ENCODE results near the gene FGF14. TPM values are rescaled to one million over a fixed set of nuclear protein-coding genes. Genes with fewer than 3 reads are reported as not detected.

Gene FGF14
- total and polyA plus RNA-seq, 7 experiments from 2014 or later: not detected

GRCh38 chr13:101751488-101751887, 650.4 kb downstream of the FGF14 start:
- CTCF ChIA-PET: interaction anchor here (0.7 kb wide), 1 partner anchor 235 kb away, joined by 3 read pairs; no protein-coding TSS in a partner anchor
- Mint-ChIP-seq H3K4me1 (no peaks in the 10 kb centered on the region), H3K36me3 (no peaks in the 10 kb centered on the region)

GRCh38 chr13:101749584-101749983, 652.3 kb downstream of the FGF14 start:
- no peak overlapping the region for H3K4me3 Mint-ChIP-seq
- H3K4me3 ChIP-seq (ENCODE audit: low read length): no peak overlapping the region
- H3K36me3 ChIP-seq (ENCODE audit: control insufficient read depth in 2 of 3, insufficient read depth in 3 of 3, low read length in 3 of 3): no peaks in the 10 kb centered on the region
- no peaks in the 10 kb centered on the region for H3K4me1 ChIP-seq (ENCODE audit: control insufficient read depth in 2 of 2, insufficient read depth in 2 of 2, low read length in 2 of 2)
- peaks cover 2 to 36% (median 28%) of the 10 kb centered on the region in 5 donors for H3K27me3 Mint-ChIP-seq
- H3K27ac Mint-ChIP-seq: no peak overlapping the region
- POLR2A ChIA-PET: no interaction called here
- no peaks in the 10 kb centered on the region for H3K4me1 Mint-ChIP-seq
- DNase-seq (no peak), ATAC-seq (no peak)
- H3K27ac ChIP-seq (ENCODE audit: low read depth, low read length): no peak overlapping the region
- intact Hi-C loops (cut with micrococcal nuclease): no loop called here
- no peaks in the 10 kb centered on the region for H3K27me3 ChIP-seq (ENCODE audit: control insufficient read depth in 2 of 2, insufficient read depth in 2 of 2, low read length in 2 of 2)
- no peaks in the 10 kb centered on the region for H3K36me3 Mint-ChIP-seq
- no peaks in the 10 kb centered on the region for H3K9me3 ChIP-seq (ENCODE audit: control insufficient read depth in 2 of 3, low read length in 3 of 3)
- no peaks in the 10 kb centered on the region for H3K9me3 Mint-ChIP-seq
- CTCF ChIA-PET: no interaction called here

More at GRCh38 chr13:101751488-101751887, 650.4 kb downstream of the FGF14 start:
- Histone ChIP-seq H3K36me3 (ENCODE audit: control insufficient read depth in 2 of 3, insufficient read depth in 3 of 3, low read length in 3 of 3) (no peaks in the 10 kb centered on the region), H3K9me3 (ENCODE audit: control insufficient read depth in 2 of 3, low read length in 3 of 3) (no peaks in the 10 kb centered on the region), H3K4me1 (ENCODE audit: control insufficient read depth in 2 of 2, insufficient read depth in 2 of 2, low read length in 2 of 2) (no peaks in the 10 kb centered on the region), H3K27ac (ENCODE audit: low read depth, low read length) (no peak overlapping the region), H3K4me3 (ENCODE audit: low read length) (no peak overlapping the region), H3K27me3 (ENCODE audit: control insufficient read depth in 2 of 2, insufficient read depth in 2 of 2, low read length in 2 of 2) (no peaks in the 10 kb centered on the region)
- intact Hi-C loops (cut with micrococcal nuclease): no loop called here
- H3K4me3 Mint-ChIP-seq: no peak overlapping the region
- POLR2A ChIA-PET: no interaction called here
- ATAC-seq: no peak
- no peak overlapping the region for H3K27ac Mint-ChIP-seq
- no peak for DNase-seq
- no peaks in the 10 kb centered on the region for H3K9me3 Mint-ChIP-seq
- H3K27me3 Mint-ChIP-seq: peaks cover under 1 to 30% (median 22%) of the 10 kb centered on the region in 5 donors

GRCh38 chr13:101747039-101747438, 654.8 kb downstream of the FGF14 start:
- no peaks in the 10 kb centered on the region for H3K36me3 Mint-ChIP-seq
- H3K27ac Mint-ChIP-seq: no peak overlapping the region
- H3K9me3 Mint-ChIP-seq: no peaks in the 10 kb centered on the region
- no peak overlapping the region for H3K4me3 Mint-ChIP-seq
- H3K27ac ChIP-seq (ENCODE audit: low read depth, low read length): no peak overlapping the region
- no peaks in the 10 kb centered on the region for H3K9me3 ChIP-seq (ENCODE audit: control insufficient read depth in 2 of 3, low read length in 3 of 3)
- DNase-seq (no peak), ATAC-seq (no peak)
- CTCF ChIA-PET: no interaction called here
- intact Hi-C loops (cut with micrococcal nuclease): no loop called here
- H3K4me3 ChIP-seq (ENCODE audit: low read length): no peak overlapping the region
- H3K4me1 Mint-ChIP-seq: no peaks in the 10 kb centered on the region
- no peaks in the 10 kb centered on the region for H3K4me1 ChIP-seq (ENCODE audit: control insufficient read depth in 2 of 2, insufficient read depth in 2 of 2, low read length in 2 of 2)
- no peaks in the 10 kb centered on the region for H3K36me3 ChIP-seq (ENCODE audit: control insufficient read depth in 2 of 3, insufficient read depth in 3 of 3, low read length in 3 of 3)
- H3K27me3 Mint-ChIP-seq: peaks cover 2 to 40% (median 27%) of the 10 kb centered on the region in 5 donors
- POLR2A ChIA-PET: no interaction called here
- no peaks in the 10 kb centered on the region for H3K27me3 ChIP-seq (ENCODE audit: control insufficient read depth in 2 of 2, insufficient read depth in 2 of 2, low read length in 2 of 2)

GRCh38 chr13:101746513-101746912, 655.3 kb downstream of the FGF14 start:
- Histone ChIP-seq H3K9me3 (ENCODE audit: control insufficient read depth in 2 of 3, low read length in 3 of 3) (no peaks in the 10 kb centered on the region), H3K27ac (ENCODE audit: low read depth, low read length) (no peak overlapping the region), H3K27me3 (ENCODE audit: control insufficient read depth in 2 of 2, insufficient read depth in 2 of 2, low read length in 2 of 2) (no peaks in the 10 kb centered on the region), H3K36me3 (ENCODE audit: control insufficient read depth in 2 of 3, insufficient read depth in 3 of 3, low read length in 3 of 3) (no peaks in the 10 kb centered on the region), H3K4me1 (ENCODE audit: control insufficient read depth in 2 of 2, insufficient read depth in 2 of 2, low read length in 2 of 2) (no peaks in the 10 kb centered on the region), H3K4me3 (ENCODE audit: low read length) (no peak overlapping the region)
- ATAC-seq: no peak
- Mint-ChIP-seq H3K4me1 (no peaks in the 10 kb centered on the region), H3K27ac (no peak overlapping the region), H3K36me3 (no peaks in the 10 kb centered on the region), H3K27me3 (peaks cover 0 to 40% (median 27%) of the 10 kb centered on the region in 5 donors), H3K9me3 (no peaks in the 10 kb centered on the region), H3K4me3 (no peak overlapping the region)
- intact Hi-C loops (cut with micrococcal nuclease): no loop called here
- CTCF ChIA-PET: no interaction called here
- DNase-seq: no peak
- POLR2A ChIA-PET: no interaction called here

- DNase-seq: no peak
- H3K27ac ChIP-seq (ENCODE audit: low read depth, low read length): no peak overlapping the region
- Mint-ChIP-seq H3K4me1 (no peaks in the 10 kb centered on the region), H3K36me3 (no peaks in the 10 kb centered on the region), H3K27me3 (peaks cover 0 to 7% (median 4%) of the 10 kb centered on the region in 5 donors), H3K9me3 (no peaks in the 10 kb centered on the region), H3K27ac (no peak overlapping the region), H3K4me3 (no peak overlapping the region)
- no peaks in the 10 kb centered on the region for H3K9me3 ChIP-seq (ENCODE audit: control insufficient read depth in 2 of 3, low read length in 3 of 3)
- no peaks in the 10 kb centered on the region for H3K4me1 ChIP-seq (ENCODE audit: control insufficient read depth in 2 of 2, insufficient read depth in 2 of 2, low read length in 2 of 2)
- no peak for ATAC-seq
- H3K36me3 ChIP-seq (ENCODE audit: control insufficient read depth in 2 of 3, insufficient read depth in 3 of 3, low read length in 3 of 3): no peaks in the 10 kb centered on the region
- intact Hi-C loops (cut with micrococcal nuclease): no loop called here
- H3K4me3 ChIP-seq (ENCODE audit: low read length): no peak overlapping the region
- H3K27me3 ChIP-seq (ENCODE audit: control insufficient read depth in 2 of 2, insufficient read depth in 2 of 2, low read length in 2 of 2): no peaks in the 10 kb centered on the region
- POLR2A ChIA-PET: no interaction called here
- CTCF ChIA-PET: no interaction called here
Measured at GRCh38 chr13:101739382-101740178, 662.3 kb downstream of the FGF14 start.

GRCh38 chr13:101738336-101738735, 663.5 kb downstream of the FGF14 start:
- H3K36me3 ChIP-seq (ENCODE audit: control insufficient read depth in 2 of 3, insufficient read depth in 3 of 3, low read length in 3 of 3): no peaks in the 10 kb centered on the region
- peaks cover 0 to 7% (median 0%) of the 10 kb centered on the region in 5 donors for H3K27me3 Mint-ChIP-seq
- no peak overlapping the region for H3K27ac ChIP-seq (ENCODE audit: low read depth, low read length)
- H3K27me3 ChIP-seq (ENCODE audit: control insufficient read depth in 2 of 2, insufficient read depth in 2 of 2, low read length in 2 of 2): no peaks in the 10 kb centered on the region
- CTCF ChIA-PET: no interaction called here
- no peak overlapping the region for H3K4me3 Mint-ChIP-seq
- intact Hi-C loops (cut with micrococcal nuclease): no loop called here
- DNase-seq (no peak), ATAC-seq (no peak)
- H3K9me3 ChIP-seq (ENCODE audit: control insufficient read depth in 2 of 3, low read length in 3 of 3): no peaks in the 10 kb centered on the region
- no peaks in the 10 kb centered on the region for H3K36me3 Mint-ChIP-seq
- no peaks in the 10 kb centered on the region for H3K4me1 ChIP-seq (ENCODE audit: control insufficient read depth in 2 of 2, insufficient read depth in 2 of 2, low read length in 2 of 2)
- no peaks in the 10 kb centered on the region for H3K4me1 Mint-ChIP-seq
- H3K9me3 Mint-ChIP-seq: no peaks in the 10 kb centered on the region
- POLR2A ChIA-PET: no interaction called here
- no peak overlapping the region for H3K4me3 ChIP-seq (ENCODE audit: low read length)
- H3K27ac Mint-ChIP-seq: no peak overlapping the region

- ChIA-PET POLR2A (no interaction called here), CTCF (no interaction called here)
- Mint-ChIP-seq H3K4me1 (no peaks in the 10 kb centered on the region), H3K27ac (no peak overlapping the region), H3K36me3 (no peaks in the 10 kb centered on the region), H3K4me3 (no peak overlapping the region), H3K9me3 (no peaks in the 10 kb centered on the region), H3K27me3 (no peaks in the 10 kb centered on the region)
- intact Hi-C loops (cut with micrococcal nuclease): no loop called here
- H3K36me3 ChIP-seq (ENCODE audit: control insufficient read depth in 2 of 3, insufficient read depth in 3 of 3, low read length in 3 of 3): no peaks in the 10 kb centered on the region
- no peak for DNase-seq
- no peaks in the 10 kb centered on the region for H3K4me1 ChIP-seq (ENCODE audit: control insufficient read depth in 2 of 2, insufficient read depth in 2 of 2, low read length in 2 of 2)
- H3K27ac ChIP-seq (ENCODE audit: low read depth, low read length): no peak overlapping the region
- no peaks in the 10 kb centered on the region for H3K27me3 ChIP-seq (ENCODE audit: control insufficient read depth in 2 of 2, insufficient read depth in 2 of 2, low read length in 2 of 2)
- no peak overlapping the region for H3K4me3 ChIP-seq (ENCODE audit: low read length)
- H3K9me3 ChIP-seq (ENCODE audit: control insufficient read depth in 2 of 3, low read length in 3 of 3): no peaks in the 10 kb centered on the region
- no peak for ATAC-seq
Measured at GRCh38 chr13:101736566-101736965, 665.3 kb downstream of the FGF14 start.
